ENCODE data around the gene TUBGCP6.

GRCh38 chr22:50287731-50288130, 42.9 kb upstream of the TUBGCP6 start:
- TF ChIP-seq, protein P1, sequence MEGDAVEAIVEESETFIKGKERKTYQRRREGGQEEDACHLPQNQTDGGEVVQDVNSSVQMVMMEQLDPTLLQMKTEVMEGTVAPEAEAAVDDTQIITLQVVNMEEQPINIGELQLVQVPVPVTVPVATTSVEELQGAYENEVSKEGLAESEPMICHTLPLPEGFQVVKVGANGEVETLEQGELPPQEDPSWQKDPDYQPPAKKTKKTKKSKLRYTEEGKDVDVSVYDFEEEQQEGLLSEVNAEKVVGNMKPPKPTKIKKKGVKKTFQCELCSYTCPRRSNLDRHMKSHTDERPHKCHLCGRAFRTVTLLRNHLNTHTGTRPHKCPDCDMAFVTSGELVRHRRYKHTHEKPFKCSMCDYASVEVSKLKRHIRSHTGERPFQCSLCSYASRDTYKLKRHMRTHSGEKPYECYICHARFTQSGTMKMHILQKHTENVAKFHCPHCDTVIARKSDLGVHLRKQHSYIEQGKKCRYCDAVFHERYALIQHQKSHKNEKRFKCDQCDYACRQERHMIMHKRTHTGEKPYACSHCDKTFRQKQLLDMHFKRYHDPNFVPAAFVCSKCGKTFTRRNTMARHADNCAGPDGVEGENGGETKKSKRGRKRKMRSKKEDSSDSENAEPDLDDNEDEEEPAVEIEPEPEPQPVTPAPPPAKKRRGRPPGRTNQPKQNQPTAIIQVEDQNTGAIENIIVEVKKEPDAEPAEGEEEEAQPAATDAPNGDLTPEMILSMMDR (conservative IDR thresholded peaks at IDR 0.05; ENCODE audit: low read depth, low read length): no peak
- no peak for TF ChIP-seq EZH2 (IDR thresholded peaks at IDR 0.05; ENCODE audit: borderline replicate concordance, low read depth, low read length, poor library complexity, severe bottlenecking)

Measured in A673 (cell line).